HEK293 (cell line): ENCODE measurements around the gene DACT2.

Experiments used
- CTCF ChIA-PET: fragments of 350-600 bp; formaldehyde crosslinking; extraction: SDS; loops from one replicate; lab custom pipeline; 2021; ENCODE audit warnings: antibody characterized with exemption; lab: Yijun Ruan, JAX
- POLR2A ChIA-PET: fragments of 300-600 bp; formaldehyde crosslinking; extraction: SDS; loops from one replicate; lab custom pipeline; 2020; ENCODE audit warnings: antibody characterized with exemption, inconsistent platforms; lab: Yijun Ruan, JAX
- H3K27ac ChIP-seq: fragments of 200-500 bp; sonication (Bioruptor generic); 2 replicates; pipeline ENCODE4 v1.5.1; 2014; ENCODE audit warnings: low read depth, low read length, control low read depth, inconsistent platforms; ENCODE audit errors: extremely low read depth
- H3K36me3 ChIP-seq, 2 experiments: fragments of 200-500 bp in 1 of 2; sonication (Bioruptor generic) in 1 of 2; 1 replicate in 1 of 2; 2 replicates in 1 of 2; pipeline ENCODE4 v1.5.1; 2014 to 2017; ENCODE audit warnings: inconsistent platforms in 2 of 2, low read length in 2 of 2; ENCODE audit not compliant: control insufficient read depth in 2 of 2, insufficient read depth in 1 of 2
- H3K4me1 ChIP-seq: fragments of 200-500 bp; sonication (Bioruptor generic); 2 replicates; pipeline ENCODE4 v1.5.1; 2014; ENCODE audit warnings: mild to moderate bottlenecking, low read length, inconsistent platforms; ENCODE audit not compliant: control insufficient read depth, insufficient read depth
- H3K4me3 ChIP-seq: 2 replicates; pipeline ENCODE4 v1.5.1; 2011; ENCODE audit warnings: low read depth, mild to moderate bottlenecking, control low read depth, low read length, moderate library complexity
- H3K9me3 ChIP-seq: fragments of 200-500 bp; sonication (Bioruptor generic); 2 replicates; pipeline ENCODE4 v1.5.1; 2014; ENCODE audit warnings: low read depth, low read length, inconsistent platforms; ENCODE audit not compliant: control insufficient read depth, insufficient read depth
- OSR2 ChIP-seq: fragments of 450-650 bp; formaldehyde crosslinking; IDR thresholded peaks from 2 replicates; pipeline ENCODE4 v1.5.1; 2016; ENCODE audit warnings: missing biosample characterization, missing genetic modification characterization
- PRDM4 ChIP-seq: fragments of 450-650 bp; formaldehyde crosslinking; IDR thresholded peaks from 2 replicates; pipeline ENCODE4 v1.5.1; 2017; ENCODE audit warnings: missing biosample characterization, missing genetic modification characterization
- RBAK ChIP-seq: fragments of 450-650 bp; formaldehyde crosslinking; IDR thresholded peaks from 2 replicates; pipeline ENCODE4 v1.5.1; 2016; ENCODE audit warnings: missing biosample characterization, missing genetic modification characterization
- SETDB1 ChIP-seq: IDR thresholded peaks from one replicate; pipeline ENCODE4 v1.6.1; 2017; ENCODE audit warnings: mild to moderate bottlenecking, low read length, moderate library complexity, mixed read lengths; ENCODE audit not compliant: insufficient read length
- SP7 ChIP-seq: fragments of 450-650 bp; formaldehyde crosslinking; IDR thresholded peaks from 2 replicates; pipeline ENCODE4 v1.5.1; 2016; ENCODE audit warnings: missing biosample characterization, missing genetic modification characterization
- TRIM28 ChIP-seq: IDR thresholded peaks from 2 replicates; pipeline ENCODE4 v1.6.1; 2011; ENCODE audit warnings: low read length, control low read depth, borderline replicate concordance
- TSHZ1 ChIP-seq: fragments of 450-650 bp; formaldehyde crosslinking; IDR thresholded peaks from 2 replicates; pipeline ENCODE4 v1.5.1; 2016; ENCODE audit warnings: missing biosample characterization, missing genetic modification characterization, borderline replicate concordance
- WT1 ChIP-seq: fragments of 450-650 bp; formaldehyde crosslinking; IDR thresholded peaks from 2 replicates; pipeline ENCODE4 v1.5.1; 2016; ENCODE audit warnings: missing biosample characterization, missing genetic modification characterization
- ZBTB8A ChIP-seq: fragments of 450-650 bp; formaldehyde crosslinking; IDR thresholded peaks from 2 replicates; pipeline ENCODE4 v1.5.1; 2016; ENCODE audit warnings: missing biosample characterization, missing genetic modification characterization
- ZFP69B ChIP-seq: fragments of 450-650 bp; formaldehyde crosslinking; IDR thresholded peaks from 2 replicates; pipeline ENCODE4 v1.5.1; 2016; ENCODE audit warnings: missing biosample characterization, missing genetic modification characterization
- ZNF10 ChIP-seq: fragments of 450-650 bp; formaldehyde crosslinking; IDR thresholded peaks from 2 replicates; pipeline ENCODE4 v1.5.1; 2017; ENCODE audit warnings: missing biosample characterization, missing genetic modification characterization
- ZNF239 ChIP-seq: fragments of 450-650 bp; formaldehyde crosslinking; IDR thresholded peaks from 2 replicates; pipeline ENCODE4 v1.5.1; 2016; ENCODE audit warnings: missing biosample characterization, missing genetic modification characterization
- ZNF391 ChIP-seq: fragments of 450-650 bp; formaldehyde crosslinking; IDR thresholded peaks from 2 replicates; pipeline ENCODE4 v1.5.1; 2016; ENCODE audit warnings: low read depth, missing biosample characterization, missing genetic modification characterization, borderline replicate concordance
- ZNF513 ChIP-seq: fragments of 450-650 bp; IDR thresholded peaks from 2 replicates; pipeline ENCODE4 v1.5.1; 2018; ENCODE audit warnings: missing biosample characterization, missing genetic modification characterization
- ZNF626 ChIP-seq: fragments of 450-650 bp; sonication (Bioruptor Pico); formaldehyde crosslinking; IDR thresholded peaks from 2 replicates; pipeline ENCODE4 v1.5.1; 2018; ENCODE audit warnings: missing biosample characterization, missing genetic modification characterization, inconsistent platforms
- ZNF777 ChIP-seq: fragments of 450-650 bp; formaldehyde crosslinking; IDR thresholded peaks from 2 replicates; pipeline ENCODE4 v1.5.1; 2017; ENCODE audit warnings: missing biosample characterization, missing genetic modification characterization, borderline replicate concordance
- ZNF785 ChIP-seq: fragments of 450-650 bp; formaldehyde crosslinking; IDR thresholded peaks from 2 replicates; pipeline ENCODE4 v1.5.1; 2016; ENCODE audit warnings: missing biosample characterization, missing genetic modification characterization
- ZNF837 ChIP-seq: fragments of 450-650 bp; formaldehyde crosslinking; IDR thresholded peaks from 2 replicates; pipeline ENCODE4 v1.5.1; 2016; ENCODE audit warnings: missing biosample characterization, missing genetic modification characterization

Gene DACT2

GRCh38 chr6:168368066-168368820, 48.7 kb upstream of the DACT2 start:
- H3K36me3 ChIP-seq, result no peaks in the 10 kb centered on the region
- no peaks in the 10 kb centered on the region for H3K9me3 ChIP-seq
- no peak overlapping the region for H3K27ac ChIP-seq
- TF ChIP-seq ZNF10 (tag by site-specific recombination) (no peak), ZNF837 (no peak), ZNF391 (no peak), ZFP69B (tag by site-specific recombination) (no peak)
- no peak overlapping the region for H3K4me3 ChIP-seq
- CTCF ChIA-PET, result interaction anchor here (0.6 to 4.9 kb wide), 7 partner anchors 10 to 513 kb away, joined by 3 to 45 read pairs (median 3); no protein-coding TSS in a partner anchor
- no peaks in the 10 kb centered on the region for H3K4me1 ChIP-seq
- POLR2A ChIA-PET, result no interaction called here

- TF ChIP-seq ZNF239 (tag by site-specific recombination), result no peak
- TF ChIP-seq ZNF777 (tag by site-specific recombination), result no peak
- no peak for TF ChIP-seq OSR2 (tag by site-specific recombination)
- ChIA-PET POLR2A (no interaction called here), CTCF (interaction anchor here (0.7 to 0.8 kb wide), 2 partner anchors 355 to 513 kb away, joined by 3 read pairs; no protein-coding TSS in a partner anchor)
- no peaks in the 10 kb centered on the region for H3K9me3 ChIP-seq
- no peaks in the 10 kb centered on the region for H3K36me3 ChIP-seq
- no peak overlapping the region for H3K4me3 ChIP-seq
- no peak overlapping the region for H3K27ac ChIP-seq
- no peaks in the 10 kb centered on the region for H3K4me1 ChIP-seq
These were observed 47.7 kb upstream of the DACT2 start for GRCh38 chr6:168367285-168367751.

GRCh38 chr6:168366473-168366872, 46.9 kb upstream of the DACT2 start:
- no peaks in the 10 kb centered on the region for H3K36me3 ChIP-seq
- H3K4me3 ChIP-seq, result no peak overlapping the region
- H3K27ac ChIP-seq, result no peak overlapping the region
- H3K9me3 ChIP-seq, result no peaks in the 10 kb centered on the region
- no peaks in the 10 kb centered on the region for H3K4me1 ChIP-seq
- TF ChIP-seq ZBTB8A (tag by site-specific recombination) (no peak), TRIM28 (peak; percentile 45; the same call in 1 of the 2 replicates), SETDB1 (peak; percentile 77)
- POLR2A ChIA-PET, result no interaction called here
- CTCF ChIA-PET, result no interaction called here

- Histone ChIP-seq H3K9me3 (no peaks in the 10 kb centered on the region), H3K27ac (no peak overlapping the region), H3K4me1 (no peaks in the 10 kb centered on the region), H3K4me3 (no peak overlapping the region), H3K36me3 (no peaks in the 10 kb centered on the region)
- POLR2A ChIA-PET, result no interaction called here
- CTCF ChIA-PET, result no interaction called here
- TF ChIP-seq ZNF785 (no peak), ZNF626 (tag by site-specific recombination) (no peak), TSHZ1 (tag by site-specific recombination) (no peak), SP7 (tag by site-specific recombination) (no peak), ZNF513 (tag by site-specific recombination) (no peak), RBAK (tag by site-specific recombination) (no peak), PRDM4 (no peak), WT1 (tag by site-specific recombination) (no peak)
These were observed 46.0 kb upstream of the DACT2 start for GRCh38 chr6:168365422-168366165.
